Skeletal muscle satellite cell (primary cell): ENCODE data around the gene DDX41.
A peak's percentile ranks its signal among the peaks of the same experiment; 100 is the strongest.

Source experiments
- H3K27me3 ChIP-seq: 2 replicates; pipeline ENCODE4 v1.7.0; 2013; ENCODE audit warnings: low read length; ENCODE audit not compliant: control insufficient read depth, insufficient read depth
- H3K36me3 ChIP-seq: 2 replicates; pipeline ENCODE4 v1.7.0; 2013; ENCODE audit warnings: mild to moderate bottlenecking, control low read depth, low read length; ENCODE audit not compliant: insufficient read depth
- H3K4me1 ChIP-seq: 2 replicates; pipeline ENCODE4 v1.7.0; 2013; ENCODE audit warnings: low read length; ENCODE audit not compliant: control insufficient read depth, insufficient read depth
- H3K4me2 ChIP-seq: 2 replicates; pipeline ENCODE4 v1.7.0; 2013; ENCODE audit warnings: mild to moderate bottlenecking, low read length
- H3K4me3 ChIP-seq: 2 replicates; pipeline ENCODE4 v1.7.0; 2013; ENCODE audit warnings: low read length
- H3K9ac ChIP-seq: 2 replicates; pipeline ENCODE4 v1.7.0; 2013; ENCODE audit warnings: mild to moderate bottlenecking, low read depth, low read length, moderate library complexity
- H3K9me3 ChIP-seq: replicated peaks from 2 replicates; pipeline ENCODE4 v1.7.0; 2013; ENCODE audit warnings: mild to moderate bottlenecking, control low read depth, low read length

The DDX41 gene

DNA sequence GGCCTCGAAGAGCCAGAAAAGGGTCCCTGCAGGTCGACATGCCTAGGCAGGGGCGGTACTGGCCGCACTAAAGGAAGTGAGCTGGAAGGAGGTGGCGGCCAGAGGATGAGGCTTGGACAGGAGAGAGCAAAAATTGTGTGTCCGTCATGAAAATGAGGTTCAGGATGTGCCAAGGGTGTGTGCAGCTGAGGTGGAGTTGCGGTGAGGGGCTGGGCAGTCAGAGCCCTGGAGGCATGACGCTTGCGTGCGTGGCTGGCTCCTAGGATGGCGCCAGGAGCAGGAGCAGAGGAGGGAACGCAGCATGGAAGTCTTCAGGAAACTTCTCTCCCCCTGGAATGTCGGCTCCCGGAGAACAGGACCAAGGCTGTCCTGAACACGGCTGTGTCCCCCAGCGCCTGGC is 13.9 kb downstream of the DDX41 start:
- H3K4me2 ChIP-seq = no peak overlapping the region
- H3K4me1 ChIP-seq = peaks cover 18% of the 10 kb centered on the region
- H3K27me3 ChIP-seq = no peaks in the 10 kb centered on the region
- no peak overlapping the region for H3K4me3 ChIP-seq
- no peaks in the 10 kb centered on the region for H3K9me3 ChIP-seq
- no peak overlapping the region for H3K9ac ChIP-seq
- peaks cover 5% of the 10 kb centered on the region for H3K36me3 ChIP-seq

DNA sequence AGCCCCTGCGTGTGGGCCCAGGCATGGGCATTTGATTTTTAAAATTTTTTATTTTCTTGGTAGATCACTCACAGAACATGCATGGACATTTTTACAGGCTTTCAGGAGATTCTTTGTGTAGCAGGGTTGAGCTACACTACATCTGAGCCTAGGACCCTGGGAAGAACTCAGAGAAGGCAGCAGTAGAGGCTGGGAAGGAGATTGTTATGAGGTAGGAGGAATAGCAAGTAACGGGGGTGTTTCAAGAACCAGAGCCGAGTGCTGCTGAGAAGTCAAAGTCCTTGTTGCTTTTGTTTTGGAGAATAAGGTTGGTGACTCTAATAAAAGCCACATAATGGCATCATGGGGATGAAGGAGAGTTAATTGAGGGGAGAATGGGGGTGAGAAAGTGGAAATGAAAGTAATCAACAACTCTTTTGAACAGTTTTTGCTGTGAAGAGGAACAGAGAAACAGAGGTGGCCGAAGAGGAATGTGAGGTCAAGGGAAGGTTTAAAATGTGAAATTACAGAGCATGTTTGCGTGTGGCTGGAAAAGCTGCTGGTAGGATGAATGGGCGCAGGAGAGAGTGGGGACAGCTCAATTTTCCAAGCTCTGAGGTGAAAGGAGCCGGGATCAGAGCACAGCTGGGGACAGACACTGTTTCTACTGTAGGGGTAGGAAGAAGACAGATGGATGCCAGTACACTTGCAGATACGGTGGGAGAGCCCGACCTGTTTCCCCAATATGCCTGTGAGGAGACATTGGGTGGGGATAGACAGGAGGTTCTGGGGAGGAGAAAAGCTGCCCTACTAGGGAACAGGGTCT is 14.7 kb downstream of the DDX41 start:
- no peak overlapping the region for H3K4me2 ChIP-seq
- no peak overlapping the region for H3K9ac ChIP-seq
- H3K9me3 ChIP-seq = no peaks in the 10 kb centered on the region
- peaks cover 5% of the 10 kb centered on the region for H3K36me3 ChIP-seq
- H3K27me3 ChIP-seq = no peaks in the 10 kb centered on the region
- H3K4me3 ChIP-seq = no peak overlapping the region
- peaks cover 20% of the 10 kb centered on the region for H3K4me1 ChIP-seq

DNA sequence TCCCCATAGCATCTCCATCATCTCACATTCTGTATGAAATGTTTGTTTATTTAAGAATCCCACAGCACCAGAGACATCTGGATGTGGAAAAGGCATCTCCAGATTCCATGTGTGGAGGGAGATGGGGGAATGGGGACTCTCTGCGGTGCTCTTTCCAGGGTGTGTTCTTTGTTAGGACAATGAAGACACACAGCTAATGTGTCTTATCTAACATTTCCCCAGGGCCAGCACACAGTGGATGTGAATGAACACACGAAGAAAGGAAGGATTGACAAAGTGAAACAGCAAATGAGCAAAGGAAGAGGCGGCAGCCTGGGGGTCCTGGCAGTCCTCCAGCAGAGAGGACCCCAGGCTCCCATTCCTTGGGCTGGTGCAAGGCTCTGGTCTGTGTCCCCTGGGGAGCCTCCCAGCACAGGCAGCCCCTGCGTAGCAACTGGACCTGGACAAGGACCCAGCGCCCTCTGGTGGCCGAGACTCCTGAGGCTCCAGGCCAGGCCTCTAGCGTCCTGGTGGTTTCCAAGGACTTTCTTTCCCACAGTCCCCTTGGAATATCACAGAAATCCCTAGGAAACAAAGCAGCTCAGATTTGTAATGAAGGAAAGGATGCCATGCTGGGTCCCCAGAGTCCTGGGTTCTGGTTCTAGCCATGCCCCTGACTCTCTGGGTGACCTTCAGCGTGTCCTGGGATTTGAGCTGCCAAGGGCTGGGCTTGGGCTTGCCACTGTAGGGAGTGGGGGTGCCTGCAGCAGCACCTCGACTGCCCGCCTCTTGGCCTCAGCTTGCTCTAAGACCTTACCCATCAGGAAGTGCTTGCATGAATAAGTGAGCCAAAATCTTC is 15.9 kb downstream of the DDX41 start:
- Histone ChIP-seq H3K4me3 (no peak overlapping the region), H3K27me3 (no peaks in the 10 kb centered on the region), H3K36me3 (peaks cover 11% of the 10 kb centered on the region), H3K4me1 (peaks cover 24% of the 10 kb centered on the region), H3K9me3 (no peaks in the 10 kb centered on the region), H3K9ac (peak overlapping the region; percentile 14), H3K4me2 (peak overlapping the region; percentile 39)

DNA sequence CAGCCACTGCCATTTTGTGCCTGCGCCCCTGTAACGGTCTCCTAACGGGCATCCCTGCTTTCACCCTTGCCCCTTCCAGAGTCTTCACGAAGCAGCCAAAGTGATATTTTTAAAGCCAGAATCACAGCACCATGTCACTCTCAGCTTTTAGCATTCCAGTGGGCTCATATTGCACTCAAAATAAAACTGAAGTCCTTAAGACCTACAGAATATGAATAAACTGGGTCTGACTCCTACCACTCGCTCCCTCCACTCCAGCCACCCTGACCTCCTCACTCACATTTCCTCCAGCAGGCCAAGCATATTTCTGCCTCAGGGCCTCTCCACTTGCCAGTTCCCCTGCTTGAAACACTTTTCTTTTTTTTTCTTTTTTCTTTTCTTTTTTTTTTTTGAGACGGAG is 16.9 kb downstream of the DDX41 start:
- no peak overlapping the region for H3K9ac ChIP-seq
- H3K27me3 ChIP-seq = no peaks in the 10 kb centered on the region
- no peak overlapping the region for H3K4me3 ChIP-seq
- peaks cover 19% of the 10 kb centered on the region for H3K36me3 ChIP-seq
- no peaks in the 10 kb centered on the region for H3K9me3 ChIP-seq
- peaks cover 35% of the 10 kb centered on the region for H3K4me1 ChIP-seq
- no peak overlapping the region for H3K4me2 ChIP-seq

DNA sequence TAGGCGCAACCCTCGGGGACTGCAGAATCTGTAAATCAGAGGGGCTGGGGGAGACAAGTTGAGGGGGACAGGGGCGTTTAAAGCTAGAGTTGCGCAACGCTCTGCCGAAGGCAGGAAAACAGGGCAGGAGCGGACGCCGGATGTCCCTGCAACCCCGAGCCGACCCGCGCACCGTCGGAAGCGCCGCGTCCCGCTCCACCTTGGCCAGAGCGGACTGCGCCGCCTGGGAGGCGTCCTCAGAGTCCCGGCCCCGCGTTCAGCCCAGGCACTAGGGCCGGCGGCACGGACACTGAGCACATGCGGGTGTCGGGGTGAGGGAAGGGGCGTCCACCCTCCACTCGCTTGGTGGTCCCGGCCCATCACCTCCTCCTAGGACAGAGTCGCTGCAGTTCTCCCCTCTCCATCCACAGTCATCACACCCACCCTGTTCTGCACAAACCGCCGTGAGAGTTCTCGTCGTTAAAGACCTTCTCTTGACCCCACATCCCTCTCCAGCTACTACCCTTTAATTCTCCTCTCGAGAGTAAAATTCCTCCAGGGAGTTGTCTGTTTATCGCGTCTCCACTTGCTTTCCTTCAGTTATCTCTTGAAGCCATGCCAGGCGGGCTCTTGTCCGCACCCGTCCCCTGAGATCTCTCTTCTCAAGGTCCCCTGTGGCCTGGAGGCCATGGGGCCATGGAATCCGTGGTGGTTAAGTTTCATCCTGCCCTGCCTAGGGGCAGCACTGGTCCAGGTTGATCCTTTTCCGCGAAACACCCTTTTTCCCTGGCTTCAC is 18.6 kb downstream of the DDX41 start:
- H3K9ac ChIP-seq = peak overlapping the region; percentile 35
- peaks cover 52% of the 10 kb centered on the region for H3K4me1 ChIP-seq
- H3K27me3 ChIP-seq = no peaks in the 10 kb centered on the region
- peaks cover 29% of the 10 kb centered on the region for H3K36me3 ChIP-seq
- H3K4me3 ChIP-seq = peak overlapping the region; percentile 93
- no peaks in the 10 kb centered on the region for H3K9me3 ChIP-seq
- H3K4me2 ChIP-seq = peak overlapping the region; percentile 77

DNA sequence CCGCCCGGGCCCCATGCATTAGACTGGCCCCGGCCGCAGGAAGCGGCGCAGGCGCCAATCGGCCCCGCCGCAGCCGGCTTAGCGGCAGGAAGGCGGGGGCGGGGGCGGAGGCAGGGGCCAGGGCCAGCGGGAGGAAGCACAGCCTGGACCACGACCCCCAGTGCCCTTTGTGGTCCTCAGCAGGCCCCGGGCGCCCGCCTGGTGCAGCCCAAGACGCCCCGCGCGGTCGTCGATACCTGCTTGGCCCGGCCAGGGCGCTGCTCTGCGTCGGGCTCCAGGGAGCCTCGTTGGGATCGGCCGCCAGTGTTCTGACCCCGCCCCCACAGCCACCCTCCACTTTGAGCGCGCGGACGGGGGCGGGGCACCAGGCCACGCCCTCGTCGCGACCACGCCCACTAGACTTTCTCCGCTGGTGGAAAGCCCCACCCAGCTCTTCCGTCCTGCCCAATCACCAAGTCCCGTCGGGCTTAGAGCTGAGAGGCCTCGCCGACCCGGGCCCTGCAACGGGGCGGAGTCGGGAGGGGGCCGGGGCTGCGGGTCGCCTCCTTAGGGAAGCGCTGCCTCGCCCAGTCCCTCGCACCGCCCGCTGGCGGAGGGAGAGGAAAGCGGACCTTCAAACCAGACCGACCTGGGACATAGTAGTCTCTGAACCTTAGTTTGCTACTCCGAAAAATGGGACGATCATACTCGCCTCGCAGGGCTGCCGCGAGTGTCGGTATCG is 19.3 kb downstream of the DDX41 start, which contains the start of gene PDLIM7:
PDLIM7 (minus strand) TSS at position 313 of the 721 bp plus-strand sequence. CDS start 1,092 bp downstream, outside the sequence.
- peaks cover 31% of the 10 kb centered on the region for H3K36me3 ChIP-seq
- H3K9me3 ChIP-seq = no peaks in the 10 kb centered on the region
- H3K4me1 ChIP-seq = peaks cover 59% of the 10 kb centered on the region
- peak within 1 kb of the TSS; percentile 93 for H3K4me3 ChIP-seq
- H3K27me3 ChIP-seq = no peaks in the 10 kb centered on the region
- H3K9ac ChIP-seq = peak within 1 kb of the TSS; percentile 99
- H3K4me2 ChIP-seq = peak within 1 kb of the TSS; percentile 85

DNA sequence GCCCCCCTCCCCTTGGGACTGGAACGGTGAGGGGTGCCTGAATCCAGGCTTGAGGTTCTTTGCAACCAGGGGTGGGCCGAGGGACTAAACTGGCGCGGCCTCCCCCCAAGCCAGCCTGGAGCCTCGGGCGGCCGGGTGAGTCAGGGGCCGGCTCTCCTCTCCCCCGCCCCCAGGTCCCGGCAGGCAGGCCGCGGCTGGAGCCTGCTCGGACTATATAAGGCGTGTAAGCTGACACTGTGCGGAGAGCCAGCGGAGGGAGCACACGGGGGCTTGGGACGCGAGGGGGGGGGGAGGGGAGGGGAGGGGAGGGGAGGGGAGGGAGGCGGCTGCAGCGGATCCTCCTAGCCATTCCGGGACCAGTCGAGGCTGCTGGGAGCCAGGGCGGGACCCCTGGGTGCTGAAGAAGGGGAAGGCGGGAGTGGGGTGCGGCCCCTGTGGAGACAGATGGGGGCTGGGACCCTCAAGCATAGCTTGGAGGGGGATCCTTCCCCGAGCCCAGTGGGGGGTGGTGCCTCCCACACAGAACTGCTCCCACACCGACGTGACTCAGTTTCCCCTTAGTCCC is 20.0 kb downstream of the DDX41 start:
- peaks cover 64% of the 10 kb centered on the region for H3K4me1 ChIP-seq
- H3K36me3 ChIP-seq = peaks cover 37% of the 10 kb centered on the region
- H3K4me3 ChIP-seq = peak overlapping the region; percentile 93
- peak overlapping the region; percentile 99 for H3K9ac ChIP-seq
- peak overlapping the region; percentile 85 for H3K4me2 ChIP-seq
- H3K9me3 ChIP-seq = no peaks in the 10 kb centered on the region
- no peaks in the 10 kb centered on the region for H3K27me3 ChIP-seq

DNA sequence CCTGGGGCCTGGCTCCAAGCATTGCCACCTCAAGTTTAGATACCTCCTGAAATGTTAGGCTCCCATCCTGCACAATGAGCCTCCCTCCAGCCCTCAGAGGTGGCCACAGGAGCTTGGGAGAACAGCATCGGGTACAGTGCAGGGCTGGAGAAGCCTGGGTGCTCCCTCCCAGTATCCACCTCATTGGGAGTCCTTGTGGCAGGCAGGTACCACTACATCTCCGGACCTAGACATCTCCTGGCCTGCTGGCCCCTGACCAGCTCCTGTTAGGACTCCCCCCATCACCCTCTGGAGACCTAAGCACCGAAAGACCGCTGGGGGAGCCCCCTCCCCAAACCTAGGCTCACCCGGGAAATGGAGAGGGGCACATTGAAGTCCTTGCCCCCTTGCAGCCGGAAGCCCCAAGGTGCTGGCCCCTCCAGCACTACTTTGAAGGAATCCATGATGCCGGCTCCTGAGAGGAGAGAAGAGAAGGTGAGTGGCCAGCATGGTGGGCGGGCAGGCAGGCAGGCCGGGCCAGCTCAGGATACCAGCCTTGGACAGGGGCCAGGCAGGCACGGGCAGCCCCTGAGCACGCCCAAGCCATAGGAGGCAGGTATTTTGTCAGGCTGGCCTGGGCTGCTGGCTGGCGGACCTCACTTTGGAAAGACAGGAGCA is 20.6 kb downstream of the DDX41 start:
- Histone ChIP-seq H3K4me3 (peak overlapping the region; percentile 93), H3K4me1 (peaks cover 67% of the 10 kb centered on the region), H3K27me3 (no peaks in the 10 kb centered on the region), H3K4me2 (peak overlapping the region; percentile 78), H3K9me3 (no peaks in the 10 kb centered on the region), H3K36me3 (peaks cover 42% of the 10 kb centered on the region), H3K9ac (peak overlapping the region; percentile 99)

DNA sequence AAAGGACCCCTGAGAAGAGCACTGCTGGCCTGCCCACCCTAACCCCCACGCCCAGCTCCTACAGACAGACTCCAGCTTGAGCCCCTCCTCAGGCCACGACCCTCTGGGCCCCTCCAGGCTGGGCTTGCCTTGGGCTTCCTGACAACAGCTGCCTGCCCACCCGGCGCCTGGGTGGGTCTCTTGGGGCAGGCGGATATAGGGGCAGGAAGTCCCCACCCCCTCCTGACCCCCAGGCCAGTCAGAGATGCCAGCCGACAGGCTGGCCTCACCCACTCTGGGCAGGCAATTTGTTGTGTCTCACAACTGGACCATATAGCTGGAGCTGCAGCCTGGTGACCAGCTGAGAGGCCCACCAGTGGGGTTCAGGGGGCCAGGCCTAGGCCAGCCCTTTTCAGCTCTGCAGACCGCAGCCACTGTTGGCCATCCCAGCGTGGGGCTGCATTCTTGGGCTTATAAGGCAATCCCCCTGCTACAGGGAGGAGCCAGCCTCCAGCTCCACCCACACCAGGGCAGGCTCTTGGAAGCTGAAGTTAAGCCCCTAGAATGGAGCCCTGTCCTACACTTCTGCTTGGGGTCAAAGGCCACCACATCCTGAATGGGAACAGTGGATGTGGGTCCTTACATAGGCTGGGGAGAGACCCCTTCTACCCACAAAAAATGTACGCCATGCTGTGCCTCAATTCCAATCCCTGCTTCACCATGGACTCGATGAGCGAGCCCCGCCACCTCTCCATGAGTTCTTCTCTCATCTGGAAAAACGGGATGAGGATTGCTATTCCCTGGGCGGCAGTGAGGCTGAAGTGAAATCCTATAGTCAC is 21.3 kb downstream of the DDX41 start:
- Histone ChIP-seq H3K9ac (peak overlapping the region; percentile 99), H3K27me3 (no peaks in the 10 kb centered on the region), H3K4me1 (peaks cover 68% of the 10 kb centered on the region), H3K4me2 (peak overlapping the region; percentile 78), H3K9me3 (no peaks in the 10 kb centered on the region), H3K36me3 (peaks cover 49% of the 10 kb centered on the region), H3K4me3 (peak overlapping the region; percentile 93)
